22Rv1 (cell line): ENCODE data around the gene BMP5.

ENCODE experiments used
- H3K27ac ChIP-seq: fragments of 450-650 bp; 2 replicates; pipeline ENCODE4 v1.5.1; 2017
- ZFX ChIP-seq: fragments of 450-650 bp; IDR thresholded peaks from 2 replicates; pipeline ENCODE4 v1.6.1; 2017; ENCODE audit warnings: antibody characterized with exemption, borderline replicate concordance
- TF ChIP-seq, protein P1 (sequence below): fragments of 450-650 bp; IDR thresholded peaks from 2 replicates; pipeline ENCODE4 v1.5.1; 2017; ENCODE audit warnings: mild to moderate bottlenecking

Gene BMP5

DNA sequence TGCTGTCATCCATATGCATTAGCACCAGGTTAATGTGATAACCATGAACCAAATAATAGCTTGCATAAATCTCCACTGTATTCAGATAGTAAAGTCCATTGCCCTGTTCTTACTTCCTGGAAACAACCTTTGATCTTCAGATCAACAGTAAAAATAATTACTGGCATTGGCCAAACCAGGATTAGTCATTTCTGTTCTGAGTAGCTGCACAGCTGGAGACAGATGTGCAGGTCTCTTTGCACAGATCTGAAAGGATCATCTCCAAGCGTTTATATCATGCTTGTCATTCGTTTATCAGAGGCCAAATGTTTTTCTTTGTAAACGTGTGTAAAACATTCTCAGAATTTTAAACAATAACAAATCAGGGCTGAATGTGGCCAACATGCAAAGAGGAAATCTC is 162.0 kb downstream of the BMP5 start:
- H3K27ac ChIP-seq, result no peak overlapping the region

DNA sequence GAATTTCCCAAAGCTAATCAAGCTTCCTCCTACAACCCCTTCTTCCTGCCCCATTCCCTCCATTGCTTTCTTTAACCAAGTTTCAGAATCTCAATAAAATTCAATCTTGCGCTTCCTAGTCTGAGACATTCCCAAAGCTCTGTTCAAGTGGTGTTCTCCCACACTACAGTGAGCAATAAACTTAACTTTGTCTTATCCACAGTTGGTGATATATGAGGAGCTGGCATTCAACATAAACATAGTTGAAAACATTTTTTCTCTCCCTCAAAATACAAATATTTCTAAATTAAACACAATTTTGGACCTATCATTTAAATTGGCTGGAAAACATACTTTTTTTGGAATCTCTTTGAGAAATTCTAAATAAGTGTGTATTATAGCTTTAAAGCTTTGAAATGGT is 166.7 kb downstream of the BMP5 start:
- no peak overlapping the region for H3K27ac ChIP-seq
- TF ChIP-seq, protein P1, sequence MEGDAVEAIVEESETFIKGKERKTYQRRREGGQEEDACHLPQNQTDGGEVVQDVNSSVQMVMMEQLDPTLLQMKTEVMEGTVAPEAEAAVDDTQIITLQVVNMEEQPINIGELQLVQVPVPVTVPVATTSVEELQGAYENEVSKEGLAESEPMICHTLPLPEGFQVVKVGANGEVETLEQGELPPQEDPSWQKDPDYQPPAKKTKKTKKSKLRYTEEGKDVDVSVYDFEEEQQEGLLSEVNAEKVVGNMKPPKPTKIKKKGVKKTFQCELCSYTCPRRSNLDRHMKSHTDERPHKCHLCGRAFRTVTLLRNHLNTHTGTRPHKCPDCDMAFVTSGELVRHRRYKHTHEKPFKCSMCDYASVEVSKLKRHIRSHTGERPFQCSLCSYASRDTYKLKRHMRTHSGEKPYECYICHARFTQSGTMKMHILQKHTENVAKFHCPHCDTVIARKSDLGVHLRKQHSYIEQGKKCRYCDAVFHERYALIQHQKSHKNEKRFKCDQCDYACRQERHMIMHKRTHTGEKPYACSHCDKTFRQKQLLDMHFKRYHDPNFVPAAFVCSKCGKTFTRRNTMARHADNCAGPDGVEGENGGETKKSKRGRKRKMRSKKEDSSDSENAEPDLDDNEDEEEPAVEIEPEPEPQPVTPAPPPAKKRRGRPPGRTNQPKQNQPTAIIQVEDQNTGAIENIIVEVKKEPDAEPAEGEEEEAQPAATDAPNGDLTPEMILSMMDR, result no peak
- no peak for TF ChIP-seq ZFX

More for the DNA sequence above, 162.0 kb downstream of the BMP5 start:
- TF ChIP-seq, protein P1, result no peak
- TF ChIP-seq ZFX, result no peak

DNA sequence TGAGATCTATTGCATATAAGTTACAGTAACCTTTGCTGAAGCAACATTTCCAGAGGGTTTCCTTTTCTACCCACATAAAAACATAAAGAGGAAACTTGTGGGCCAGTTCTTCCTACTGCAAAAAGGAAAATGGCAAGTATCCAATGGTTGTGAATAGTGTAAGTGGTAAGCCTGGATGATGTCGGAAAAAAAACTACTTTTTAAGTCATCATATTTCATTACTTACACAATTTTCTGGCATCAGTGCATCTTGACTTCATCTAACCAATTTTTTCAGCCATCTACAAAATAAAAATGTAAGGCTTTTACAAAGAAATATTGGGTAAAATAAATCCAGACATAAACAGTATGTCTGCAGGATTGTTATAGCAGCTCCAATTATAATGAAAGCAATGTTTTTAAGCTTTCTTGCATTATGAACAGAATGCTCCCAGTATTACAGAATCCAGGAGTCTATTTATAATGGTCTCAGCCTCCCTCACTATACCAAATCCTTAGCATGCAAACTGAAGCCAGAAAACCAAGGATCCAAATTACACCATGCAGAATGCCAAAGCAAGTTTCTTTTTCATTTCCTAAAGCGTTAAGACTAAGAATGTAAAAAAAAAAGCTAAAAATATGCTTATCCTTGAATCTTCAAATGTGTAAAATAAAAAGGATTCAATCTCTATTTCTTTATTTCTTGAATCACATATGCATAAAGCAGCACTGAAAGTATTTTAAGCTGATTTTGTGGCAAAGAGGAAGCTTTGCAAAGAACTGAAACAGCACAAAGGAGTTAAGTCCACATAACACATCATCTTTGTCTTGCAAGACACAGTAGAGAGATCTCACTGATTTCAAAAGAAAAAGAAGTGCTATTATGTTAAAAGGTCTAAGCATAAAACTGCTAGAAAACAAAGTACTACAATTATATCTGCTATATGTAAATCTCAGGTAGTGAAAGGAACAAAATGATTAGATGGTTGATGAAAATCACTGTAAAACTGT is 169.6 kb downstream of the BMP5 start:
- TF ChIP-seq, protein P1, result no peak
- no peak for TF ChIP-seq ZFX
- H3K27ac ChIP-seq, result no peak overlapping the region

DNA sequence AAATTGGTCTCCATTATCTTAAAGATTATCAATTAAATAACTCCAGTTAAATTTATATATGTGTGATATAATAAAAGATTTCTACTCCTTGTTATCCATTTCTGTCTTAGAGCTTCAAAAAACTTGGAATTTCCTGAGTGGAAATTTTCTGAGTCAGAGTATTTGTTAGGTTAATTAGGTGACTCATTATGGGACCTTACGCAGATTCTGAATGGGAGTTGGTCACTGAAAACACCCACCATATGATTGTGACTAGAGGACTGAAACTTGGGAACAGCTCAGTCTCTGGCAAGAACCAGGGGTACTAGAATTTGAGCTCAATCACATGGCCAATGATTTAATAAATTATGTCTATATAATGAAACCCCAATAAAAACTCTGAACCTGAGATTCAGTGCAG is 171.0 kb downstream of the BMP5 start:
- H3K27ac ChIP-seq, result no peak overlapping the region
- no peak for TF ChIP-seq ZFX
- TF ChIP-seq, protein P1, result no peak
